Measurements from ENCODE around the gene ENPP5.

ENPP5 gene

DNA sequence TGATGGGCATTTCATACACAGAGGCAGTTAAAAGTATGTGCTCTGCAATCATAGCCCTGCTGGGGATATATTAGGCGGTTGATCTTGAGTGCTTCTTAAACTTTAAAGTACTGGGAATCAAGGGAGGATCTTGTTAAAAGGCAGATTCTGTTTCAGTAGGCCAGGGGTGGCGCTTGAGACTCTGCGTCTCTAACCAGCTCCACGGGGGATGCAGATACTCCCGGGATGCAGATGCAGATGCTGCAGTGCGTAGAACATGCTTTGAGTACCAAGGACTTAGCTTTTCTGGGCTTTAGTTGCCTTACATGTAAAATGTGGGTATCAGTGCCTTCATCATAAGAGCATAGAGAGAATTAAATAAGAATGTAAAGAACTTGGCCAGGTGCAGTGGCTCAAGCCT is 44.4 kb upstream of the ENPP5 start:
- no peak for DNase-seq (ENCODE audit: low spot score)
- CTCF ChIA-PET: no interaction called here
- TF ChIP-seq, protein P1, sequence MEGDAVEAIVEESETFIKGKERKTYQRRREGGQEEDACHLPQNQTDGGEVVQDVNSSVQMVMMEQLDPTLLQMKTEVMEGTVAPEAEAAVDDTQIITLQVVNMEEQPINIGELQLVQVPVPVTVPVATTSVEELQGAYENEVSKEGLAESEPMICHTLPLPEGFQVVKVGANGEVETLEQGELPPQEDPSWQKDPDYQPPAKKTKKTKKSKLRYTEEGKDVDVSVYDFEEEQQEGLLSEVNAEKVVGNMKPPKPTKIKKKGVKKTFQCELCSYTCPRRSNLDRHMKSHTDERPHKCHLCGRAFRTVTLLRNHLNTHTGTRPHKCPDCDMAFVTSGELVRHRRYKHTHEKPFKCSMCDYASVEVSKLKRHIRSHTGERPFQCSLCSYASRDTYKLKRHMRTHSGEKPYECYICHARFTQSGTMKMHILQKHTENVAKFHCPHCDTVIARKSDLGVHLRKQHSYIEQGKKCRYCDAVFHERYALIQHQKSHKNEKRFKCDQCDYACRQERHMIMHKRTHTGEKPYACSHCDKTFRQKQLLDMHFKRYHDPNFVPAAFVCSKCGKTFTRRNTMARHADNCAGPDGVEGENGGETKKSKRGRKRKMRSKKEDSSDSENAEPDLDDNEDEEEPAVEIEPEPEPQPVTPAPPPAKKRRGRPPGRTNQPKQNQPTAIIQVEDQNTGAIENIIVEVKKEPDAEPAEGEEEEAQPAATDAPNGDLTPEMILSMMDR (conservative IDR thresholded peaks at IDR 0.05; ENCODE audit: low read depth): no peak
- no peak overlapping the region for H3K27ac ChIP-seq
- POLR2A ChIA-PET (ENCODE audit: low non-redundant PET): no interaction called here

DNA sequence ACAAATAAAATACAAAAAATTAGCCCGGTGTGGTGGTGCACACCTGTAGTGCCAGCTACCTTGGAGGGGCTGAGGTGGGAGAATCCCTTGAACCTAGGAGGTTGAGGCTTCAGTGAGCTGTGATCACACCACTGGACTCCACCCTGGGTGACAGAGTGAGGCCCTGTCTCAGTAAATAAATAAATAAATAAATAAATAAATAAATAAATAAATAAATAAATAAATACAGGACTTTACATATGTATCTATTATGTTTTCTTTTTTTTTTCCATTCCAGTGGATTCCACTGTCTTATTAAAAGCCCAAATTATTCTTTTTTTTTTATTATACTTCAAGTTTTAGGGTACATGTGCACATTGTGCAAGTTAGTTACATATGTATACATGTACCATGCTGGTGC is 41.1 kb upstream of the ENPP5 start:
- H3K27ac ChIP-seq: no peak overlapping the region
- ChIA-PET CTCF (no interaction called here), POLR2A (ENCODE audit: low non-redundant PET) (no interaction called here)
- DNase-seq (ENCODE audit: low spot score): no peak
- TF ChIP-seq, protein P1 (conservative IDR thresholded peaks at IDR 0.05; ENCODE audit: low read depth): no peak

DNA sequence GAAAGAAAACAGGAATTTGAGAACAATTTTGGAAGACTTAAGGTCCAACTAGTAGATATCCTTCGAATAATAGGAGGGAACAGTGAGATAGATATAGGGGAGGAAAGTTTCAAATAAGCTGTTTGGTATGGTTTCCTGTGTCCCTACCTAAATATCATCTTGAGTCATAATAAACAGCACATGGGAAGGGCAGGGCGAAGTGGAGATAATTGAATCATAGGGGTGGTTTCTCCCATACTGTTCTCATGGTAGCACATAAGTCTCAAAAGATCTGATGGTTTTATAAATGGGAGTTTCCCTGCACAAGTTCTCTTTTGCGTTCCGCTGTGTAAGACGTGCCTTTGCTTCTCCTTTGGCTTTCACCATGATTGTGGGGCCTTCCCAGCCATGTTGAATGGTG is 39.5 kb upstream of the ENPP5 start:
- ChIA-PET POLR2A (ENCODE audit: low non-redundant PET) (no interaction called here), CTCF (no interaction called here)
- no peak for DNase-seq (ENCODE audit: low spot score)
- no peak overlapping the region for H3K27ac ChIP-seq
- TF ChIP-seq, protein P1 (conservative IDR thresholded peaks at IDR 0.05; ENCODE audit: low read depth): no peak

DNA sequence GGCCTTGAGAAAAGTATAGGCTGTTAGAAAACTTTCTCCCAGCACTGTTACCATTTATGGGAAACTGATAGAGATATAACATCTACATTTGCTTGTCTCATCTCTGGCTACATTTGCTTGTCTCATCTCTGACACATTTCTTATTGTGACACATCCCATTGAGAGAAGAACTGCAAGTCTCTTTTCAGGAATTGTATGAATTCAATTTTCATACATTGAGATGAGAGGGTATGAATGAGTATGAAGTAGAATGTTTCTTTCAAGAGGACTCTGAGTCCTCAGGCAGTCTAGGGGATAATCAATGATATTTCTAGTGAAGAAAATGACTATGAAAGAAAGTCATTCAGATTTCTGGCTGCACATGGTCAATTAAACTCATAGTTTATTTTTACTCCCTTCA is 37.5 kb upstream of the ENPP5 start:
- ChIA-PET CTCF (interaction anchor here (0.6 to 1.8 kb wide), 2 partner anchors 13 to 15 kb away, joined by 3 to 4 read pairs; no protein-coding TSS in a partner anchor), POLR2A (ENCODE audit: low non-redundant PET) (no interaction called here)
- H3K27ac ChIP-seq: no peak overlapping the region
- DNase-seq (ENCODE audit: low spot score): no peak
- TF ChIP-seq, protein P1 (conservative IDR thresholded peaks at IDR 0.05; ENCODE audit: low read depth): no peak

DNA sequence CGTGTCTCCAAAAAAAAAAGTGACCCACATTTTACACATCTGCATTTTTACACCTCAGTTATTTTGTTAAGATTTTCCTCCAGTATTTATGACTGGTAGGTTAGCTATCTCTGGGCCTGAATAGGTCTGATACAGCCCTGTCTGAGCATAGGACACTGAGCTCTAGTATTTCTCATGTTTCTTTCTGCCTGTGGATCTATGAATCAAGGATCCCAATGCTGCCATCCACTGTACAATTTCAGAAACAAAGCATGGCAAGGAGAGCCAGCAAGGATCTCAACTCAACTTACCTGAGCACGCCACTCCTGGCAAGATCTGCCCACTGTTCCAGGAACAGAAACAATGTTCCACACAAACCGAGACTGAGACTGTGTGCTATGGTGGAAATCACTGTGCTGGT is 36.4 kb upstream of the ENPP5 start:
- CTCF ChIA-PET: no interaction called here
- TF ChIP-seq, protein P1 (conservative IDR thresholded peaks at IDR 0.05; ENCODE audit: low read depth): no peak
- POLR2A ChIA-PET (ENCODE audit: low non-redundant PET): no interaction called here
- DNase-seq (ENCODE audit: low spot score): no peak
- no peak overlapping the region for H3K27ac ChIP-seq

DNA sequence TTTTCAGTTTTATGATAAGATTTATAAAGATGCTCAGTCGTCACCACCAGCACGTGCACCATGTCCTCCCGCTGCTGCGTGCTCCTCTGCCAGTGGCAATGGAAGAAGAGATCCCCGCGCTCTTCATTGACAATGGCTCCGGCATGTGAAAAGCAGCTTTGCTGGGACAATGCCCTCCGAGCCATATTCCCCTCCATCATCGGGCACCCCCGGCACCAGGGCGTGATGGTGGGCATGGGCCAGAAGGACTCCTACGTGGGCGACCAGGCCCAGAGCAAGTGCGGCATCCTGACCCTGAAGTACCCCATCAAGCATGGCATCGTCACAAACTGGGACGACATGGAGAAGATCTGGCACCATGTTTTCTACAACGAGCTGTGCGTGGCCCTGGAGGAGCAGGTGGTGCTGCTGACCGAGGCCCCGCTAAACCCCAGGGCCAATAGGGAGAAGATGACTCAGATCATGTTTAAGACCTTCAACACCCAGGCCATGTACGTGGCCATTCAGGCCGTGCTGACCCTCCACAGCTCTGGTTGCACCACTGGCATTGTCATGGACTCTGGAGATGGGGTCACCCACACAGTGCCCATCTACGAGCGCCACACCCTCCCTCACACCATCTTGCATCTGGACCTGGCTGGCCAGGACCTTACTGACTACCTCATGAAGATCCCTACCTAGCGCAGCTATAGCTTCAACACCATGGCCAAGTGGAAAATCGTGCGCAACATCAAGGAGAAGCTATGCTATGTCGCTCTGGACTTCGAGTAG is 34.3 kb upstream of the ENPP5 start:
- no peak overlapping the region for H3K27ac ChIP-seq
- TF ChIP-seq, protein P1 (conservative IDR thresholded peaks at IDR 0.05; ENCODE audit: low read depth): no peak
- ChIA-PET CTCF (interaction anchor here (0.6 to 1.3 kb wide), 2 partner anchors 205 to 275 kb away, joined by 4 read pairs; no protein-coding TSS in a partner anchor), POLR2A (ENCODE audit: low non-redundant PET) (no interaction called here)
- no peak for DNase-seq (ENCODE audit: low spot score)
